HCT116 (cell line): ENCODE measurements around the gene NFASC. TPM values are rescaled to one million over a fixed set of nuclear protein-coding genes. Genes with fewer than 3 reads are reported as not detected.

ENCODE experiments used
- ATAC-seq: fragments of 200-7000 bp; cut with Tn5 transposase; 2 replicates; pipeline ENCODE4 v1.9.1; 2020; ENCODE audit warnings: mild to moderate bottlenecking, moderate library complexity
- BruUV-seq: library from RNA; stranded (reverse); fragments of 400-500 nt; replicated peaks from 2 replicates; lab custom pipeline; 2021; lab: Mats Ljungman, UMichigan
- CTCF ChIA-PET: fragments of 300-600 bp; sonication (Branson Sonifier 250); formaldehyde crosslinking; loops from one replicate; lab custom pipeline; 2021; ENCODE audit warnings: antibody characterized with exemption; lab: Charles Lee
- POLR2A ChIA-PET: fragments of 300-600, 350-600 bp; sonication (Branson Sonifier 250); formaldehyde crosslinking; loops from one replicate; lab custom pipeline; 2021; ENCODE audit warnings: antibody characterized with exemption; lab: Charles Lee
- RAD21 ChIA-PET, 2 experiments: fragments of 300-600 bp; sonication (Branson Sonifier 250); formaldehyde crosslinking; loops; one replicate each; lab custom pipeline; 2023; ENCODE audit warnings: low total read pairs in 2 of 2; ENCODE audit not compliant: uncharacterized antibody in 2 of 2, unreplicated experiment in 2 of 2, low non-redundant PET in 1 of 2; lab: Charles Lee
- DNase-seq: peaks from one replicate; pipeline ENCODE4 v3.0.0-alpha.2; 2010; ENCODE audit warnings: low read depth, low spot score
- H2AFZ ChIP-seq: fragments of 200-600 bp; shearing (Covaris generic), sonication (generic); 2 replicates; pipeline ENCODE4 v1.6.1; 2017; ENCODE audit warnings: low read depth, mixed run types, mixed read lengths, antibody characterized with exemption, low read length; ENCODE audit not compliant: poor library complexity, severe bottlenecking
- H3K27ac ChIP-seq: 2 replicates; pipeline ENCODE4 v1.5.1; 2012; ENCODE audit warnings: low read depth, low read length
- H3K27me3 ChIP-seq: fragments of 200-600 bp; sonication (generic); 2 replicates; pipeline ENCODE4 v1.6.1; 2016; ENCODE audit warnings: mixed run types, low read length, mixed read lengths; ENCODE audit not compliant: insufficient read depth
- H3K36me3 ChIP-seq, 2 experiments: fragments of 200-500 bp in 1 of 2; fragments of 200-600 bp in 1 of 2; sonication (Bioruptor generic) in 1 of 2; sonication (generic) in 1 of 2; 2 replicates each; pipeline versions ENCODE4 v1.5.1 to v1.6.1; 2014 to 2016; ENCODE audit warnings: low read length in 2 of 2, inconsistent platforms in 1 of 2, mixed read lengths in 1 of 2, mixed run types in 1 of 2; ENCODE audit not compliant: insufficient read depth in 2 of 2, control insufficient read depth in 1 of 2
- H3K4me1 ChIP-seq, 2 experiments: fragments of 200-600 bp in 1 of 2; sonication (generic) in 1 of 2; 2 replicates each; pipeline versions ENCODE4 v1.5.1 to v1.6.1; 2012 to 2017; ENCODE audit warnings: low read length in 2 of 2, inconsistent platforms in 1 of 2, mild to moderate bottlenecking in 1 of 2, mixed read lengths in 1 of 2, mixed run types in 1 of 2, moderate library complexity in 1 of 2; ENCODE audit not compliant: insufficient read depth in 2 of 2, control insufficient read depth in 1 of 2
- H3K4me2 ChIP-seq: fragments of 200-600 bp; sonication (generic); 2 replicates; pipeline ENCODE4 v1.6.1; 2017; ENCODE audit warnings: mixed run types, low read length, mixed read lengths
- H3K4me3 ChIP-seq, 2 experiments: fragments of 200-600 bp in 1 of 2; sonication (generic) in 1 of 2; replicated peaks in 1 of 2; 2 replicates each; pipeline ENCODE4 v1.5.1; 2011 to 2016; ENCODE audit warnings: low read length in 2 of 2, control low read depth in 1 of 2, low read depth in 1 of 2, mild to moderate bottlenecking in 1 of 2, mixed read lengths in 1 of 2, mixed run types in 1 of 2
- H3K79me2 ChIP-seq: fragments of 200-600 bp; sonication (generic); 2 replicates; pipeline ENCODE4 v1.6.1; 2017; ENCODE audit warnings: mild to moderate bottlenecking, mixed run types, low read length, moderate library complexity, mixed read lengths; ENCODE audit not compliant: insufficient read depth
- H3K9ac ChIP-seq: fragments of 200-600 bp; sonication (generic); 2 replicates; pipeline ENCODE4 v1.6.1; 2016; ENCODE audit warnings: low read length, mixed read lengths
- H3K9me2 ChIP-seq: fragments of 200-600 bp; sonication (generic), shearing (Covaris generic); 2 replicates; pipeline ENCODE4 v1.6.1; 2017; ENCODE audit warnings: mixed run types, mild to moderate bottlenecking, moderate library complexity; ENCODE audit not compliant: insufficient read depth
- H3K9me3 ChIP-seq, 2 experiments: fragments of 200-500 bp in 1 of 2; fragments of 200-600 bp in 1 of 2; sonication (Bioruptor generic) in 1 of 2; sonication (generic) in 1 of 2; 2 replicates each; pipeline ENCODE4 v1.6.1; 2014 to 2017; ENCODE audit warnings: low read length in 2 of 2, mixed read lengths in 2 of 2, inconsistent platforms in 1 of 2, low read depth in 1 of 2, mild to moderate bottlenecking in 1 of 2, mixed run types in 1 of 2, moderate library complexity in 1 of 2; ENCODE audit not compliant: control insufficient read depth in 1 of 2, insufficient read depth in 1 of 2
- H4K20me1 ChIP-seq: fragments of 200-600 bp; sonication (generic), shearing (Covaris generic); 2 replicates; pipeline ENCODE4 v1.6.1; 2017; ENCODE audit warnings: mixed run types, mild to moderate bottlenecking, moderate library complexity; ENCODE audit not compliant: insufficient read depth
- ATF3 ChIP-seq: IDR thresholded peaks from 2 replicates; pipeline ENCODE4 v1.6.1; 2012
- CBX3 ChIP-seq: IDR thresholded peaks from 2 replicates; pipeline ENCODE4 v1.6.1; 2012; ENCODE audit warnings: low read depth
- CEBPB ChIP-seq: IDR thresholded peaks from 2 replicates; pipeline ENCODE4 v1.6.1; 2012; ENCODE audit warnings: low read depth
- CTCF ChIP-seq, 3 experiments: fragments of 200-600 bp in 1 of 3; sonication (generic) in 1 of 3; IDR thresholded peaks in 2 of 3; conservative IDR thresholded peaks in 1 of 3; 2 replicates each; pipeline ENCODE4 v1.5.1; 2012 to 2017; ENCODE audit warnings: low read depth in 2 of 3, low read length in 2 of 3, antibody characterized with exemption in 1 of 3, borderline replicate concordance in 1 of 3, control low read depth in 1 of 3, mild to moderate bottlenecking in 1 of 3, mixed read lengths in 1 of 3, mixed run types in 1 of 3, moderate library complexity in 1 of 3; ENCODE audit not compliant: insufficient read depth in 1 of 3
- EGR1 ChIP-seq: IDR thresholded peaks from 2 replicates; pipeline ENCODE4 v1.6.1; 2012; ENCODE audit warnings: low read depth
- EZH2 ChIP-seq: fragments of 200-600 bp; sonication (generic); IDR thresholded peaks from 2 replicates; pipeline ENCODE4 v1.6.1; 2017; ENCODE audit warnings: antibody characterized with exemption, mixed run types
- EZH2phosphoT487 ChIP-seq: fragments of 200-600 bp; IDR thresholded peaks from 2 replicates; pipeline ENCODE4 v1.6.1; 2018; ENCODE audit warnings: antibody characterized with exemption, borderline replicate concordance
- FOSL1 ChIP-seq: IDR thresholded peaks from 2 replicates; pipeline ENCODE4 v1.6.1; 2012; ENCODE audit warnings: low read depth
- JUND ChIP-seq: IDR thresholded peaks from 2 replicates; pipeline ENCODE4 v1.6.1; 2012
- POLR2A ChIP-seq: IDR thresholded peaks from 2 replicates; pipeline ENCODE4 v1.7.0; 2011; ENCODE audit warnings: borderline replicate concordance; ENCODE audit not compliant: insufficient read depth, insufficient read length; ENCODE audit errors: extremely low read depth
- POLR2AphosphoS5 ChIP-seq: IDR thresholded peaks from 2 replicates; pipeline ENCODE4 v1.6.1; 2011; ENCODE audit warnings: mild to moderate bottlenecking, low read depth, low read length, moderate library complexity
- RAD21 ChIP-seq: IDR thresholded peaks from 2 replicates; pipeline ENCODE4 v1.6.1; 2012; ENCODE audit warnings: low read depth, mild to moderate bottlenecking
- SIN3A ChIP-seq: IDR thresholded peaks from 2 replicates; pipeline ENCODE4 v1.6.1; 2012; ENCODE audit warnings: low read depth
- SP1 ChIP-seq: IDR thresholded peaks from 2 replicates; pipeline ENCODE4 v1.6.1; 2012; ENCODE audit warnings: low read depth
- SRF ChIP-seq: IDR thresholded peaks from 2 replicates; pipeline ENCODE4 v1.6.1; 2012; ENCODE audit warnings: low read depth
- TCF7L2 ChIP-seq: IDR thresholded peaks from 2 replicates; pipeline ENCODE4 v1.7.0; 2011; ENCODE audit warnings: borderline replicate concordance, inconsistent platforms; ENCODE audit not compliant: insufficient read depth, insufficient read length; ENCODE audit errors: extremely low read depth
- YY1 ChIP-seq: IDR thresholded peaks from 2 replicates; pipeline ENCODE4 v1.6.1; 2011; ENCODE audit warnings: low read length, low read depth, moderate library complexity, mild to moderate bottlenecking; ENCODE audit not compliant: insufficient replicate concordance; ENCODE audit errors: extremely low read depth
- ZBTB33 ChIP-seq: IDR thresholded peaks from 2 replicates; pipeline ENCODE4 v1.6.1; 2011; ENCODE audit warnings: mild to moderate bottlenecking, low read length, moderate library complexity; ENCODE audit not compliant: insufficient replicate concordance; ENCODE audit errors: extremely low read depth
- ZFX ChIP-seq: fragments of 450-650 bp; IDR thresholded peaks from 2 replicates; pipeline ENCODE4 v1.6.1; 2017
- ZNF274 ChIP-seq: fragments of 200-500 bp; sonication (Bioruptor generic); IDR thresholded peaks from 2 replicates; pipeline ENCODE4 v1.6.1; 2014; ENCODE audit warnings: mild to moderate bottlenecking, low read depth, low read length, inconsistent platforms
- intact Hi-C: fragments of 100-400 bp; cut with micrococcal nuclease; formaldehyde crosslinking; loops from 2 replicates; pipeline ENCODE4 v1.10.0; 2022
- total RNA-seq: library from RNA; stranded (reverse); gene quantifications from one replicate; pipeline ENCODE4 v1.2.1, GENCODE V29; 2021; ENCODE audit not compliant: unreplicated experiment

The NFASC gene
- total RNA-seq, 1 experiment from 2014 or later = 0.57 TPM

- Histone ChIP-seq H3K9me2 (no peaks in the 10 kb centered on the region), H3K4me3 (no peak overlapping the region), H3K4me1 (no peaks in the 10 kb centered on the region), H3K27ac (no peak overlapping the region), H3K27me3 (peaks cover 35% of the 10 kb centered on the region), H3K36me3 (no peaks in the 10 kb centered on the region), H2AFZ (no peak overlapping the region), H4K20me1 (no peaks in the 10 kb centered on the region), H3K9me3 (no peaks in the 10 kb centered on the region), H3K4me2 (no peak overlapping the region), H3K79me2 (no peaks in the 10 kb centered on the region), H3K9ac (no peak overlapping the region)
- BruUV-seq = no TSS peak
- POLR2A ChIA-PET = no interaction called here
- intact Hi-C loops = no loop called here
- DNase-seq = no peak
- RAD21 ChIA-PET = no interaction called here
- no peak for ATAC-seq
- TF ChIP-seq YY1 (no peak), ZBTB33 (no peak), FOSL1 (no peak), CTCF (IDR thresholded peaks at IDR 0.05 in 2 of 3, conservative IDR thresholded peaks at IDR 0.05 in 1 of 3; ENCODE audit: borderline replicate concordance in 1 of 3, insufficient read depth in 1 of 3, low read depth in 2 of 3, low read length in 2 of 3) (no peak), ZNF274 (no peak), ATF3 (no peak), JUND (no peak), POLR2AphosphoS5 (no peak), TCF7L2 (no peak), SRF (no peak), CBX3 (no peak), SIN3A (no peak), ZFX (no peak), RAD21 (no peak), EGR1 (no peak), EZH2 (no peak), CEBPB (no peak), EZH2phosphoT487 (no peak), POLR2A (no peak), SP1 (no peak)
- CTCF ChIA-PET = no interaction called here
Observed at GRCh38 chr1:204937901-204938300, 67.2 kb downstream of the NFASC start.
